Stimulated activated CD4-positive, alpha-beta T cell treated with anti-CD3 and anti-CD28 coated beads, Interleukin-12 subunit alpha, Interleukin-12 subunit beta, amount 100 ng/mL, for 24 hours (primary cell): ENCODE data around the gene MCAM.

ENCODE experiments used
- DNase-seq, 2 experiments: peaks; one replicate each; pipeline ENCODE4 v3.0.0-alpha.2; 2020; ENCODE audit warnings: low read depth in 2 of 2

The MCAM gene

GRCh38 chr11:119262668-119263351 lies 54.1 kb downstream of the MCAM start:
- DNase-seq, result no peak

- DNase-seq, result no peak
These were observed 57.9 kb downstream of the MCAM start for GRCh38 chr11:119258983-119259382.
